GM18909 (cell line): Measurements from ENCODE around the gene NCAM2.

Source experiments
- ATAC-seq: cut with Tn5 transposase; IDR thresholded peaks from one replicate; pipeline ENCODE4 v1.9.1; 2021; ENCODE audit warnings: mild to moderate bottlenecking; ENCODE audit not compliant: unreplicated experiment, poor library complexity

Gene NCAM2

GRCh38 chr21:21203822-21204339 is 205.7 kb downstream of the NCAM2 start:
- no peak for ATAC-seq

GRCh38 chr21:21204366-21204996 is 206.3 kb downstream of the NCAM2 start:
- ATAC-seq: no peak

- no peak for ATAC-seq
Measured at GRCh38 chr21:21205604-21206003, 207.4 kb downstream of the NCAM2 start.

- no peak for ATAC-seq
Measured at GRCh38 chr21:21210552-21210951, 212.3 kb downstream of the NCAM2 start.

GRCh38 chr21:21213297-21213696 is 215.1 kb downstream of the NCAM2 start:
- no peak for ATAC-seq

GRCh38 chr21:21216047-21216446 is 217.8 kb downstream of the NCAM2 start:
- no peak for ATAC-seq

GRCh38 chr21:21226472-21226871 is 228.3 kb downstream of the NCAM2 start:
- ATAC-seq: no peak

GRCh38 chr21:21230672-21231071 is 232.5 kb downstream of the NCAM2 start:
- no peak for ATAC-seq

GRCh38 chr21:21231913-21232312 is 233.7 kb downstream of the NCAM2 start:
- no peak for ATAC-seq

GRCh38 chr21:21232320-21232719 is 234.1 kb downstream of the NCAM2 start:
- no peak for ATAC-seq

- ATAC-seq: no peak
Measured at GRCh38 chr21:21233051-21233450, 234.8 kb downstream of the NCAM2 start.

GRCh38 chr21:21236996-21237395 is 238.8 kb downstream of the NCAM2 start:
- no peak for ATAC-seq

- no peak for ATAC-seq
Measured at GRCh38 chr21:21238629-21239400, 240.6 kb downstream of the NCAM2 start.

- no peak for ATAC-seq
Measured at GRCh38 chr21:21241391-21241790, 243.2 kb downstream of the NCAM2 start.

- ATAC-seq: no peak
Measured at GRCh38 chr21:21246007-21246406, 247.8 kb downstream of the NCAM2 start.

GRCh38 chr21:21247424-21247823 is 249.2 kb downstream of the NCAM2 start:
- ATAC-seq: no peak

GRCh38 chr21:21262048-21262447 is 263.8 kb downstream of the NCAM2 start:
- ATAC-seq: no peak

- no peak for ATAC-seq
Measured at GRCh38 chr21:21268061-21268471, 269.9 kb downstream of the NCAM2 start.

- ATAC-seq: no peak
Measured at GRCh38 chr21:21268885-21269284, 270.7 kb downstream of the NCAM2 start.

- no peak for ATAC-seq
Measured at GRCh38 chr21:21279193-21279901, 281.1 kb downstream of the NCAM2 start.

- no peak for ATAC-seq
Measured at GRCh38 chr21:21283810-21284209, 285.6 kb downstream of the NCAM2 start.
